GM21423 (cell line): ENCODE data around the gene GPNMB.
"Not testable (repeated sequence)": the region's sequence is repeated elsewhere in the genome, so short reads cannot be mapped to it uniquely, and the experiment has no call there.

Experiments
- ATAC-seq: cut with Tn5 transposase; IDR thresholded peaks from one replicate; pipeline ENCODE4 v1.9.1; 2021; ENCODE audit warnings: mild to moderate bottlenecking, moderate library complexity; ENCODE audit not compliant: unreplicated experiment

Gene GPNMB

DNA sequence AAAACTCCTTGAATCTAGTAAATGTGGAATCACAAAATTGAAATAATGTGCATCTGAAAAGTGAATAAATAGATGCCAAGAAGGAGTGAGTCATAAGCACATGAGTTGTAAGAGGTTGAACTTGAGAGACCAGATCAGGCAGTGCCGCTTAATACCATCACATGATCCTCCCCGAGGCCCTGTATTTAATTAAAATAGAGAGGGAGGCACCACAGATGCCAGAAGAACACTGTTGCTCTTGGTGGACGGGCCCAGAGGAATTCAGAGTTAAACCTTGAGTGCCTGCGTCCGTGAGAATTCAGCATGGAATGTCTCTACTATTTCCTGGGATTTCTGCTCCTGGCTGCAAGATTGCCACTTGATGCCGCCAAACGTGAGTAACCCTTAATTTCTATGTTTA, at the start of gene GPNMB:
Gene GPNMB (plus strand): TSS at position 221 of the 400 bp plus-strand sequence. CDS start 83 bp downstream, at position 304.
- ATAC-seq = no peak

GRCh38 chr7:23197745-23198144, 48.8 kb upstream of the GPNMB start:
- ATAC-seq = not testable (repeated sequence)

GRCh38 chr7:23200331-23200730, 46.2 kb upstream of the GPNMB start:
- ATAC-seq = no peak

GRCh38 chr7:23204241-23204640, 42.3 kb upstream of the GPNMB start:
- no peak for ATAC-seq

DNA sequence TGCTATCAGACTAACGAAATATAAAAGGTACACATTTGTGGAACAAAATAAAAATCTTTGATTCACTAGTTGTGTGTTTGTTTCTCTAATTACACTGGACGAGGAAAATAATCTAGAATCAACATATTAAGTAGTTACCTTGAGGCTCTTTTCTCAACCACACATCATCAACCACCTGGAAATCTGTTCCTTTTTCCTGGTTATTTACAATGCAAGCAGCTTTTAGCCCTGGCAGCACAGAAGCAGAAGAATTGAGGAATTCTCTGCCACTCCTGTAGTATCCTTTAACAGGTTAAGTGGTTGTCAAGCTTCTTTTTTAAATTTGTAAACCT, 41.0 kb upstream of the GPNMB start:
- no peak for ATAC-seq

DNA sequence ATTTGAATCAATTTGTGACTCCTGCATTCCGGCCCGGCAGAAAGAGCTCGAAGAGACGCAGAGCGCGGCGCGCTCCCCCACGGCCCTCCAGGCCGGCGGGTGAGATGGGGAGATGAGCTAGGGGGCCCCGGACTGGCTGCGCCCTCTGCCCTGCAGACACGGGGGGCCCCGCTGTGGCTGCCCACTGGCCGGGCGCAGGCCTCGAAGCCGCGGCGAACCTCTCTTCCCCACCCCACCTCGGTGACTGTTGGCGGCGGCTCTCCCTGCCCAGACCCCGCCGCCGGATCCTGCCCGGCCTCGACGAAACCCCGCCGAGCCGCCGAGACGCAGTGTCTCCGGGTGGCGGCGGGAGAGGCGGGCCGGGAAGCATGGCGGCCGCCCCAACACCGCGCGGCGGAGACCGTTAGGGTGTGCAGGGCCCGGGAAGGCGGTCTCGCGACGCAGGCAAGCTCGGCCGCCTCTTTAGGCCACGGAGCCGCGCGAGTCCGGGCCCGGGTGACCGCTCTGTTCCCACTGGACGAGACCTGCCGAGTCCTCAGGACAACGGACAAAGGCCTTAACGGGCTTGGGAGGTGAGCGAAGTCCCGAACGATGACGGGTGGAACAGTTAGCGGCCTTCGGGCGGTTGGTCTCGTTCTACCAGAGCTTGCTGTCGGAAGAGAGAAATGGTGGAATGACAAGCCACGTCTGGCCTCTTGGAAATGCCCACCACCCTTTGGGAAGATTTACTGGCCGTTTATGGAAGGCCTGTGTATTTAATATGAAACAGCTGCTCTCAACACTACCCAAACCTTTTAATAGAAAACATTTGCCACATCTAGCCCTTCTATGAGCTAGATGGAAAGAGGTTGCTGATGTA, 40.4 kb upstream of the GPNMB start:
- ATAC-seq = no peak

DNA sequence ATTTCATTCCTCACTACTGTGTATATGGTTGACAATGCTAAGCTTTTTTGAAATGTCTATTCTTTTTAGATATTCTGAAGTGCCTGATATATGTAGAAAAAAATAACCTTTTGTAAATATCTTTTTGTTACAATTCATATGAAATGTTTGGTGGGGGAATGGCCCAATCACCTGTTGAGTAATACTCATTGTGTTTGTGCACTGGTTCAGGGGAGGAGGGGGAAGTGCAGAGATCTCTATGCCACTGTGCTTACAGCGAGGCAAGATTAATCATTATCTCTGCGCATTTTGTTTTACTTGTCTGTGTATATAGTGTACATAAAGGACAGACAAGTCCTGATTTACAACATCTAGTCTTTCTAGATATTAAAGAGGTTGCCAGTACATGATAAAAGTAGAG, 39.6 kb upstream of the GPNMB start:
- ATAC-seq = no peak

DNA sequence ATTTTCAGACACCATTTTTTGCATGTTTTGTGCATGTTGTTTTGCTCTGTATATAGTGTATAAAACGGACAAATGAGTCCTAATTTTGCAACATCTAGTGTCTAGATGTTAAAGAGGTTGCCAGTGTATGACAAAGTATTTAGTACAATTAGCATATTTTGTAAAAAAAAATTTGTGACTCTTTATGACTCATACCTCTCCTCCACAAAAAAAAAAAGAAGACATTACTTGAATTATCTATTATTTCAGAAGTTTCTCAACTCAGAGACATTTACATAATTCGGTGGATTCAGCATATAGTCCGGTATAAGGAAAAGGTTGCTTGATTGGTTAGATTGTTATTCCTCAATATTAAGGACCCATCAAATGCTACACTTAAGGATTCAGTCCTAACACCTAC, 38.7 kb upstream of the GPNMB start:
- ATAC-seq = no peak

- ATAC-seq = no peak
Observed at GRCh38 chr7:23208316-23208715, 38.3 kb upstream of the GPNMB start.

- ATAC-seq = no peak
Observed at GRCh38 chr7:23210506-23210905, 36.1 kb upstream of the GPNMB start.

- ATAC-seq = no peak
Observed at GRCh38 chr7:23211589-23211988, 35.0 kb upstream of the GPNMB start.

- no peak for ATAC-seq
Observed at GRCh38 chr7:23212395-23212794, 34.2 kb upstream of the GPNMB start.

DNA sequence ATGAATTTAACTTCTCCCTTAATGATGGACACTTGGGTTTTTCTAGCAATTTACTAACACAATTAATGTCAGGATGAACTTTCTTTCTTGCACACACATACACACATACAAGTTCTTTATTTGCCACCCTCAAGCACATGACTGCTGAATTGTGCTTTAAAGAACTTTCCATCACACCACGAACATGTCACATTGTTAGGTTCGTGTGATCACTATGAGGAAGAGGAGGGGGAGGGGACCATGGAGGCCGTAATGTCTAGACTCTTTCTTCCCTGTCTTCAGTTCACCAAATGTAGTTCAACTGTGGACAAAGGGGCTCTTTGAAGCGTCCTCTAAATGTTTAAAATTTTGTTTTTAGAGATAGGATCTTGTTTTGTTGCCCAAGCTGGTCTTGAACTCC, 33.7 kb upstream of the GPNMB start:
- ATAC-seq = no peak

DNA sequence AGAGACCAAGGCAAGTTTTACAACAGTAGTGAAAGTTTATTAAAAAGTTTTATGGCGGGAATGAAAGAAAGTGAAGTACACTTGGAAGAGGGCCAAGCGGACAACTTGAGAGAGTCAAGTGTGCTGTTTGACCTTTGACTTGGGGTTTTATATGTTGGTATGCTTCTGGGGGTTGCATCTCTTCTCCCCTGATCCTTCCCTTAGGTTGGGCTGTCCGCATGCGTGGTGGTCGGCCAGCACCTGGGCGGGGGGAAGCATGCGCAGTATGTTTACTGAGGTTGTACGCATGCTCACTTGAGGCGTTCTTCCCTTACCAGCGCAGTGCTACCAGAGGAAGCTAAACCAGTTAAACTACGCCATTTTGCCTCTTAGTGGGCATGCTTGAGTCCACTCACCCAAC, 32.8 kb upstream of the GPNMB start:
- no peak for ATAC-seq

- ATAC-seq = no peak
Observed at GRCh38 chr7:23214423-23214822, 32.2 kb upstream of the GPNMB start.

DNA sequence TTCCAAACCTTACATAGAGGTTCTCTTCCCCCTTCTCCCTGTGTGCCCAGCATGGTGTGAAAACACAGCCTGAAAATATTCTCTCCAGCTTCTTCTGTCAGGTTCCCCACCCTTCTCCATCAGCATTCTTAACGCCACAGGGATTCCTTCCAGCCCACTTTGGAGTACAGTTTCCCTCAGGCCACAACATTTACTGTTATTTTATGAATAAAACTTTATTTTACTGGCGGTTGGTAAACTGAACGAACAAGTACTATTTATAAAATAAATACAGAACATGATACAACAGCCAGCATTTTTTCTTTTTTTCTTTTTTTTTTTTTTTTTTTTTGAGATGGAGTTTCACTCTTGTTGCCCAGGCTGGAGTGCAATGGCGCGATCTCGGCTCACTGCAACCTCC, 31.6 kb upstream of the GPNMB start:
- no peak for ATAC-seq

DNA sequence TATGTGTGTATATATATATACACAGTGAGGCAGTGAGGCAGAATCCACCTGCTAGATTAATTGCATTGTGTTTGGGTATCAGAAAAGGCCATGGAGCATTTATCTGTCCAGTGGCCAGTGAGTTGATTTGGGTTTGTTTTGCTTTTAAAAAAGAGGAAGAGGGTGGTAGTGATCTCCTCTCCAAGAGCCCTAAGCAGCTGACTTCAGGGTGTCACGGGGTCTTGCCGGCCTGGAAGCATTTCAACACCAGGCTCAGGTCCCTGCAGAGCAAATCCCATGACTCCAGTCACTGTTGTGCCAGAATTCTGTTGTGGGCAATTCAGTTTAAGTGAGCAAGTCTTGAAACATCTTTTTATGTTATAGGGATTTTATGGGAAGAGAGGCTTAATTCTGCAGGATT, 30.6 kb upstream of the GPNMB start:
- ATAC-seq = no peak

- no peak for ATAC-seq
Observed at GRCh38 chr7:23218196-23218595, 28.4 kb upstream of the GPNMB start.

GRCh38 chr7:23220690-23221305, 25.8 kb upstream of the GPNMB start:
- ATAC-seq = no peak

GRCh38 chr7:23222439-23223030, 24.0 kb upstream of the GPNMB start:
- no peak for ATAC-seq

DNA sequence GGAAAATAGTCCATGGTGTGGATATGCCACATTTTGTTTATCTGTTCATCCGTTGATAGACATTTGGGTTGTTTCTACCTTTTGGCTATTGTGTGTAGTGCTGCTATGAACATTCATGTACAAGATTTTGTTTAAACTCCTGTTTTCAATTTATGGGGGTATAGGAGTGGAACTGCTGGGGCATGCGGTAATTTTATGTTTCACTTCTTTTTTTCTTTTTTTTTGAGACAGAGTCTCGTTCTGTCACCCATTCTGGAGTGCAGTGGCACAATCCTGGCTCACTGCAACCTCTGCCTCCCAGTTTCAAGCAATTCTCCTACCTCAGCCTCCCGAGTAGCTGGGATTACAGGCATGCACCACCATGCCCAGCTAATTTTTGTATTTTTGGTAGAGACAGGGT, 22.2 kb upstream of the GPNMB start:
- not testable (repeated sequence) for ATAC-seq

- ATAC-seq = no peak
Observed at GRCh38 chr7:23226844-23227450, 19.6 kb upstream of the GPNMB start.
